Thymus (tissue), 11 donors: ENCODE data around the gene TMEM182. TPM values are rescaled to one million over a fixed set of nuclear protein-coding genes. Genes with fewer than 3 reads are reported as not detected.

ENCODE experiments used
- DNase-seq, 9 donors: peaks; one replicate each; pipeline ENCODE4 v3.0.0-alpha.2; 2013; ENCODE audit warnings: low spot score in 9 of 9, low read depth in 6 of 9, missing footprints in 1 of 9
- H3K27ac ChIP-seq, 2 donors: one replicate each; pipeline ENCODE4 v1.5.1; 2013; ENCODE audit warnings: control low read depth in 1 of 2, low read depth in 1 of 2, low read length in 1 of 2, mild to moderate bottlenecking in 1 of 2, moderate library complexity in 1 of 2
- H3K27me3 ChIP-seq, 2 donors: one replicate each; pipeline ENCODE4 v1.5.1; 2013; ENCODE audit warnings: low read length in 1 of 2; ENCODE audit not compliant: control insufficient read depth in 2 of 2, insufficient read depth in 1 of 2
- H3K36me3 ChIP-seq, 2 donors: one replicate each; pipeline ENCODE4 v1.5.1; 2013; ENCODE audit warnings: low read length in 1 of 2, mild to moderate bottlenecking in 1 of 2, moderate library complexity in 1 of 2; ENCODE audit not compliant: control insufficient read depth in 2 of 2, insufficient read depth in 2 of 2
- H3K4me1 ChIP-seq, 2 donors: one replicate each; pipeline ENCODE4 v1.5.1; 2013; ENCODE audit warnings: low read length in 2 of 2; ENCODE audit not compliant: control insufficient read depth in 2 of 2, insufficient read depth in 2 of 2
- H3K4me3 ChIP-seq, 2 donors: one replicate each; pipeline ENCODE4 v1.5.1; 2013; ENCODE audit warnings: low read length in 2 of 2, control low read depth in 1 of 2, mild to moderate bottlenecking in 1 of 2
- H3K9me3 ChIP-seq, 2 donors: one replicate each; pipeline ENCODE4 v1.5.1; 2013; ENCODE audit warnings: low read length in 1 of 2, mild to moderate bottlenecking in 1 of 2; ENCODE audit not compliant: control insufficient read depth in 2 of 2, insufficient read depth in 1 of 2
- WGBS: extraction: QIAGEN DNeasy Blood & Tissue Kit; methylation state at CpG from one replicate; pipeline ENCODE4 v1.1.7; 2013; 5-methylcytosine and 5-hydroxymethylcytosine counted together
- polyA plus RNA-seq: library from polyadenylated mRNA; stranded (reverse); fragments of 200-250 nt; gene quantifications from one replicate; pipeline ENCODE4 v1.2.3, GENCODE V29; 2013
- total RNA-seq: library from RNA; stranded (reverse); fragments of 120-200 nt; gene quantifications from one replicate; pipeline ENCODE4 v1.2.4, GENCODE V29; 2013
- donor health status: healthy.

TMEM182 gene
- total and polyA plus RNA-seq, 2 donors: 2.3 to 2.6 TPM

DNA sequence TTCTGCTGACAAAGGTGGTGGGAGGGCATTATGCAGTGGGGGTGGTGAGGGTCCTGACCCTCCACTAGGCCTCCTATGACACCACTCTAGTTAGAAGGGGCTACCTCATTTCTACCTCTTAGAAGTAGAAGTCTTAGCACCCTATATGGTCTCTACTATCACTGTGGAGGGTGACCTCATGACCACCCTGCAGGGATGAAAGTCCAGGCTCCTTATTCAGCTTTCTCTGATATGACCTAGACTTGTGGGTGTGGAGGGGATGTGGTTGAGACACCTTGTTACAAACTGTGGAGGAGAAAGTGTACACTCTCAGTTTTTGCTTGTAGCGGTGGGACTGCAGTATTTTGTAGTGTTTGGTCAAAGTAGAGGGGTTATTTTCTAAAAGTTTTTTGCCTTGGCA is 18.6 kb downstream of the TMEM182 start:
- Histone ChIP-seq H3K4me1 (no peaks in the 10 kb centered on the region), H3K4me3 (no peak overlapping the region), H3K9me3 (no peaks in the 10 kb centered on the region), H3K27me3 (no peaks in the 10 kb centered on the region), H3K36me3 (no peaks in the 10 kb centered on the region), H3K27ac (no peak overlapping the region)
- WGBS: 100% methylated on average over 1 of the region's 1 CpG
- no peak for DNase-seq

DNA sequence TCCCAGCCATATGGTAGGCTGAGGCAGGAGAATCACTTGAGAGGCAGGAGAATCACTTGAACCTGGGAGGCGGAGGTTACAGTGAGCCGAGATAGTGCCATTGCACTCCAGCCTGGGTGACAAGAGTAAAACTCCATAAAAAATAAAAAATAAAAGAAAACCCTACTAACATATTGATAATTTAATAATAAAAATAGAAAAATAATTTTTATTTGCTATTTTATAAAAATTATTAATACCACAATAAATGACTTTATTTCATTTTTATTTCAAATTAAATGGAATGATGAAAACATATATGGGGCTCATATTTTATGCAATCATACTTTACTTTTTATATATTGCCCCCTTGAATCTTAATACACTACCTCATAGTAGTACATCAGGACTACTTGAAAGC is 20.4 kb downstream of the TMEM182 start:
- 98% methylated on average over 2 of the region's 2 CpGs for WGBS
- no peaks in the 10 kb centered on the region for H3K9me3 ChIP-seq
- no peak for DNase-seq
- H3K36me3 ChIP-seq: no peaks in the 10 kb centered on the region
- no peak overlapping the region for H3K4me3 ChIP-seq
- no peaks in the 10 kb centered on the region for H3K27me3 ChIP-seq
- H3K4me1 ChIP-seq: no peaks in the 10 kb centered on the region
- no peak overlapping the region for H3K27ac ChIP-seq

DNA sequence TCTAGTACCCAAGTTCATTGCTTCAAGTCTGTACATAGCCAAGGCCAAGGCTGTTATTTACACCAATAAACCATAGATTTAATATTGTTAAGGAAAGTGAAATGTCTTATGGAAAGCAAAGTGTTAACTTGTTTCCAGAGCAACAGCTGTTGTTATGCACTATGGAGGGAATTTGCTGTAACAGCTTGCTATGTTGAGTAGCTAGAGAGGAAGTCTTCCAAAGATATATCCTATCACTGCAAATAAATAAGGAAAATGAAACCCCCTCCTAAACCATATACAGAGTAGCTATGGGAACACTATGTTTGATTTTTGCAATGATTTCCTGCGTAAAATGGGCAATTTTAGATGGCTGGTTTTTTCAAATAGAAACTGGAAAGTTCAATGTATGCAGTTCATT is 21.1 kb downstream of the TMEM182 start:
- Histone ChIP-seq H3K4me3 (no peak overlapping the region), H3K27ac (no peak overlapping the region), H3K4me1 (no peaks in the 10 kb centered on the region), H3K9me3 (no peaks in the 10 kb centered on the region), H3K36me3 (no peaks in the 10 kb centered on the region), H3K27me3 (no peaks in the 10 kb centered on the region)
- no peak for DNase-seq
- WGBS: 92% methylated on average over 1 of the region's 1 CpG

DNA sequence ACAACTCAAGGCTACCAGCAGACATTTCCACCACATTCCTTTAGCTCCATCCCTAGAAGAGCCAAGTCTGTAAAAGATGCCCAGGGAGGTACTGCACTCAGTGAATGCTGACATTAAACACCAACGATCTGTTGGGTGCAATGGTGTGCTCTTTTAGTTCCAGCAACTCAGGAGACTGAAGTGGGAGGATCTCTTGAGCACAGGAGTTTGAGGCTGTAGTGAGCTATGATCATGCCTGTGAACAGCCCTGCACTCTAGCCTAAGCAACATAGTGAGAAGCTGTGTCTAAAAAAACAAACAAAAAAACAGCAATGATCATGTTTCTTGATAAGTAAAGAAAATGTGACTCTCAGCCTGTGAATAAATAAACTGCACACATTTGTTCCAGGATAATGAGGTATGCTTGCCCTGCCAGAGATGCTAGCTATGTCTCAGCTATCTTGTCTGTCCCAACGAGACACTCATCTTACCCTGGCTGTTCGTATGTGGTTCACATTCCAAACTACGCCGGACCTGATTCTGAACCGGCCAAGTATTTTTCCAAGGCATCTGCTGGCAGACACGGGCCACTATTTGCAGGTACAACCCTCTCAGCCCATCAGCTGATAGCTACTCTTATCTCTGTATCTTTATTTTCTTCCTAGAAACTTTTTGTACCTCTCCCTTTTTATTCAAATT is 21.8 kb downstream of the TMEM182 start:
- H3K27ac ChIP-seq: no peak overlapping the region
- no peak for DNase-seq
- WGBS: 91% methylated on average over 7 of the region's 7 CpGs

DNA sequence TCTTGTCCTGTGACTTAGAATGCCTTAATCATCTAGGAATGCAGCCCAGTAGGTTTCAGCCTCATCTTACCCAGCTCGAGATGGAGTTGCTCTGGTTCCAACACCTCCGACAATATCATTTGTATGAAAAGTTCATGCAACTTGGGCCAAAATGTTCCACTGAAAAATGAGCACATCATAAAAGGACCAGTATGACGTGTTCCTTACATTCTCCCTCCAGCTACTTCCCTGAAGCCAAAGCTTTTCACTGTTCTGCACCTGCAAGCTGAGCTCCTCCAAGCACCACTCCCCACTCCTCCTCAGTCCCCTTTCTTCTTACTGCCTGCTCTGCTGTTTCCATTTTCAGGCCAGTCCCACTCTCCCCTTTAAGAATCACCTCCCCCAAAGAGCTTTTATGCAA is 23.1 kb downstream of the TMEM182 start:
- H3K9me3 ChIP-seq: no peaks in the 10 kb centered on the region
- DNase-seq: no peak
- no peak overlapping the region for H3K27ac ChIP-seq
- no peaks in the 10 kb centered on the region for H3K36me3 ChIP-seq
- H3K4me3 ChIP-seq: no peak overlapping the region
- H3K27me3 ChIP-seq: no peaks in the 10 kb centered on the region
- no peaks in the 10 kb centered on the region for H3K4me1 ChIP-seq
- 98% methylated on average over 3 of the region's 3 CpGs for WGBS

More for the DNA sequence above, 21.8 kb downstream of the TMEM182 start:
- Histone ChIP-seq H3K27me3 (no peaks in the 10 kb centered on the region), H3K4me3 (no peak overlapping the region), H3K9me3 (no peaks in the 10 kb centered on the region), H3K36me3 (no peaks in the 10 kb centered on the region), H3K4me1 (no peaks in the 10 kb centered on the region)

DNA sequence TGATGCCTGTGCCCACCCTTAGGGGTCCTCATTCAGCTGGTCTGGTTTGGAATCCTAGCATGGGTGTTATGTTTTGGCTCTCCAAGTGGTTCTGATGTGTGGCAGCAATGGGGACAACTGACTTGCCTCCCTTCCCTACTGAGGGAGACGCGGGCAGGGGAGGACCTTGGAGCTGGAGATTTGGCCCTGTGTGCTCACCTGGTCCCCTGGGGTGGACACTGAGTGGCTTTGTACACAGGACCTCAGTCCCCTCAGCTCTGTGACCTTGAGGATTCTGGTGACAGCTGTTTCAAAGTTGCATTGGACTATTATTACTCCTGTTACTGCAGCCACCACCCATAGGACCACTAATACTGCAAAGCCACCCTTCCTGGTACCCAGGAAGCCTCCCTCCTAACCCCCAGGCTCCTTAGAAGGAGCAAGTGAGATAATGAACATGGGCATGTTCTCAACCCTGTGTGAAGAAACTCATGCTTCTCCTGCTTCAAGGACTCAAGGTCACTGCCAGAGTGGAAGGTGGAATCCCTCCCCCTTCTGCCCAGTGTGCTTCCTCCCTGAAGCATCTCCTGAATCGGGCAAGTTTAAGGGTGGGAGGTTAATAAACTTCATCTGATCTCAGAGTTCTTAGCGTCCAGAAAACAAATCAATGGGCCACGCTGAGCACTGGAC is 26.5 kb downstream of the TMEM182 start:
- Histone ChIP-seq H3K36me3 (no peaks in the 10 kb centered on the region), H3K27ac (no peak overlapping the region), H3K4me3 (no peak overlapping the region), H3K9me3 (no peaks in the 10 kb centered on the region), H3K27me3 (no peaks in the 10 kb centered on the region), H3K4me1 (no peaks in the 10 kb centered on the region)
- DNase-seq: no peak
- 99% methylated on average over 5 of the region's 5 CpGs for WGBS

DNA sequence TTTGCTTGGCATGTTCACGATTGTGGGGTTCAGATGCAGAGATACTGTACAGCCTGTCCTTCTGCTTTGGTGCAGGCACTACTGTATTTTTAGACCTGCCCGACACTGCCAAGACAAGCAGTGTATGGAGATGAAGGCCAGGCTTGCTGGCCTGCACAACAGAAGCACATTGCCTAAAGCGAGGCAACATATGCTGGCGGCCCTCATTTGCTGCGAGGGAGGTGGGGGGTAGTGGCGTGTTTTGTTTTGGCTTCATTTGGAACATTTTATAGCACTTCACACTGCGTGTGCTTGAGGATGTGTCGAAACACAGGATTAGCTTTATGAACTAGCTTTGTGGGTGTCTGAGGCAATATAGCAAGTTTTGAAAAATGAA is 27.0 kb downstream of the TMEM182 start:
- Histone ChIP-seq H3K4me1 (no peaks in the 10 kb centered on the region), H3K9me3 (no peaks in the 10 kb centered on the region), H3K27me3 (no peaks in the 10 kb centered on the region), H3K27ac (no peak overlapping the region), H3K36me3 (no peaks in the 10 kb centered on the region), H3K4me3 (no peak overlapping the region)
- DNase-seq: no peak
- WGBS: 98% methylated on average over 8 of the region's 8 CpGs

DNA sequence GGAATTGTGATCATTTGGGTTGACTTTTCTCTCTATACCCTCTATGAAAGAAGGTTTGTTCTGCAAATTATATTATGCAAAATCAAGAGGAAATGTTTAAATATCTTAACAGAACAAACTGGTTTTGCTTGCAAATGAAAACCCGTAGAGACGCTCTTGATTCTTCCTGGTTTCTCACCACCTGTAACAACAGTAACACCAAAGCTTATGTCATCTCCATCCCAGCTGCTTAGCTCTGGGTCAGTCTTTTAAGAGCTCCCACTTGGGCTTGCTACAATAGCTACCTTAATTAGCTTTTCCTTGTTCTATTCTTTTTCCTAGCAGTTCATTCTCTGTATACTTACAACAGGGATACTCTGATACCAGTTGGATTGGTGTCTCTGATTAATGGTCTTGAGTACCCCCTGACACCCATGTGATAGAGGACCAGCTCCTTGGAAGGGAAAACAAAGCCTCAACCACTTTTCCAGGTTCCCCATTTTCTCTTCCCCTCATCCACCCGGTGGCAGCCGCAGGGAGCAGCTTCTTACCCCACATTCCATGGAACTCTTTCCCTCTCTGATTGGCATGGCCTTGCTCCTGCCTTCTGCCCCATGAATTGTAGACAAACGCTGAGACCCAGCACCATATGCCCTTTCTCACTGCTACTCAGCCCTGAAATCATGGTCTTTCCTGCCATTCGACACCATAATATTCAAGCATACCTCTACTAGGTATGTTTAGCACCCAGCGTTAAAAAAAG is 27.7 kb downstream of the TMEM182 start:
- Histone ChIP-seq H3K36me3 (no peaks in the 10 kb centered on the region), H3K27me3 (no peaks in the 10 kb centered on the region), H3K4me1 (no peaks in the 10 kb centered on the region), H3K27ac (no peak overlapping the region), H3K4me3 (no peak overlapping the region), H3K9me3 (no peaks in the 10 kb centered on the region)
- no peak for DNase-seq
- 94% methylated on average over 7 of the region's 7 CpGs for WGBS

DNA sequence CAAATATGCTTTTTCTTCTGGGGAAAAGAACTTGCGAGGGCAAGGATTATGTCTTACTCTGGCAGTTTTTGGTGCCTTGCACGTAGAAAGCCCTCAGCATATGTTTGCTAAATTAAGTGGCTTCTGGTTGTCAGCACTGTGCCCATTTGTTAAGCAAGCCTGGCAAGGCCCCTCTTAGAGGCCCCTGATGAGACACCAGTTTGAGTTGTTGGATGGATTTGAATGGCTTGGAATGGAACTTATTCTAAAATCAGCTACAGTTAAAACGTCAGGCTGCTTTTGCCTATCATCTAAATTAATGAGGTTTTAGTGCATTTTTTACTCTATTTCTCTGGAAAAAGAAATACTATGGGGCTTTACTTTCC is 28.2 kb downstream of the TMEM182 start:
- Histone ChIP-seq H3K4me1 (no peaks in the 10 kb centered on the region), H3K4me3 (no peak overlapping the region), H3K36me3 (no peaks in the 10 kb centered on the region), H3K9me3 (no peaks in the 10 kb centered on the region), H3K27ac (no peak overlapping the region), H3K27me3 (no peaks in the 10 kb centered on the region)
- DNase-seq: no peak
- WGBS: 96% methylated on average over 3 of the region's 3 CpGs
